ENCODE measurements around the gene BBOF1. TPM values are rescaled to one million over a fixed set of nuclear protein-coding genes. Genes with fewer than 3 reads are reported as not detected.
A peak's percentile ranks its signal among the peaks of the same experiment; 100 is the strongest.
"Not testable (repeated sequence)": the region's sequence is repeated elsewhere in the genome, so short reads cannot be mapped to it uniquely, and the experiment has no call there.

BBOF1 gene
- 10 to 100 TPM; 13.5 to 20.5 (median 18.1) TPM for polyA plus RNA-seq (ENCODE audit: insufficient read length in 4 of 4)

- peak in 3 of 4 donors; percentile 56 to 82 (median 77) for DNase-seq (ENCODE audit: low read depth in 4 of 4, low spot score in 2 of 4)
Observed at GRCh38 chr14:74018586-74019407, at the start of gene BBOF1, which contains the start of gene ENTPD5. Gene BBOF1 (plus strand): TSS chr14:74019349. CDS start chr14:74019479, 130 bp downstream. Gene ENTPD5 (minus strand): TSS chr14:74019288. CDS start chr14:73988102, 31,186 bp downstream.

- DNase-seq (ENCODE audit: low read depth in 4 of 4, low spot score in 2 of 4) = no peak
Observed at GRCh38 chr14:73973497-73973896, 45.7 kb upstream of the BBOF1 start.

GRCh38 chr14:73976125-73976524, 43.0 kb upstream of the BBOF1 start:
- DNase-seq (ENCODE audit: low read depth in 4 of 4, low spot score in 2 of 4) = no peak

GRCh38 chr14:73977896-73978295, 41.3 kb upstream of the BBOF1 start:
- no peak for DNase-seq (ENCODE audit: low read depth in 4 of 4, low spot score in 2 of 4)

- no peak for DNase-seq (ENCODE audit: low read depth in 4 of 4, low spot score in 2 of 4)
Observed at GRCh38 chr14:73988065-73988464, 31.1 kb upstream of the BBOF1 start.

GRCh38 chr14:73988656-73989055, 30.5 kb upstream of the BBOF1 start:
- DNase-seq (ENCODE audit: low read depth in 4 of 4, low spot score in 2 of 4) = not testable (repeated sequence)

GRCh38 chr14:73991092-73991491, 28.1 kb upstream of the BBOF1 start:
- DNase-seq (ENCODE audit: low read depth in 4 of 4, low spot score in 2 of 4) = no peak

- DNase-seq (ENCODE audit: low read depth in 4 of 4, low spot score in 2 of 4) = not testable (repeated sequence)
Observed at GRCh38 chr14:73994926-73995325, 24.2 kb upstream of the BBOF1 start.

GRCh38 chr14:73995977-73996378, 23.2 kb upstream of the BBOF1 start:
- DNase-seq (ENCODE audit: low read depth in 4 of 4, low spot score in 2 of 4) = no peak

GRCh38 chr14:73996731-73997107, 22.4 kb upstream of the BBOF1 start:
- no peak for DNase-seq (ENCODE audit: low read depth in 4 of 4, low spot score in 2 of 4)

GRCh38 chr14:73997108-73997943, 21.8 kb upstream of the BBOF1 start:
- no peak for DNase-seq (ENCODE audit: low read depth in 4 of 4, low spot score in 2 of 4)

GRCh38 chr14:73997944-73998447, 21.2 kb upstream of the BBOF1 start:
- no peak for DNase-seq (ENCODE audit: low read depth in 4 of 4, low spot score in 2 of 4)

- DNase-seq (ENCODE audit: low read depth in 4 of 4, low spot score in 2 of 4) = no peak
Observed at GRCh38 chr14:73998726-73999125, 20.4 kb upstream of the BBOF1 start.

- not testable (repeated sequence) for DNase-seq (ENCODE audit: low read depth in 4 of 4, low spot score in 2 of 4)
Observed at GRCh38 chr14:74005664-74006063, 13.5 kb upstream of the BBOF1 start.

GRCh38 chr14:74008843-74009499, 10.2 kb upstream of the BBOF1 start:
- DNase-seq (ENCODE audit: low read depth in 4 of 4, low spot score in 2 of 4) = no peak

GRCh38 chr14:74014299-74014698, 4.8 kb upstream of the BBOF1 start:
- no peak for DNase-seq (ENCODE audit: low read depth in 4 of 4, low spot score in 2 of 4)

- DNase-seq (ENCODE audit: low read depth in 4 of 4, low spot score in 2 of 4) = no peak
Observed at GRCh38 chr14:74015176-74015575, 4.0 kb upstream of the BBOF1 start.

- no peak for DNase-seq (ENCODE audit: low read depth in 4 of 4, low spot score in 2 of 4)
Observed at GRCh38 chr14:74015963-74016362, 3.2 kb upstream of the BBOF1 start.

- DNase-seq (ENCODE audit: low read depth in 4 of 4, low spot score in 2 of 4) = no peak
Observed at GRCh38 chr14:74018174-74018585, 969 bp upstream of the BBOF1 start.

- peak in 1 of 4 donors; percentile 69 for DNase-seq (ENCODE audit: low read depth in 4 of 4, low spot score in 2 of 4)
Observed at GRCh38 chr14:74019408-74020137, 424 bp downstream of the BBOF1 start.

Data from left renal cortex interstitium (tissue), 4 donors.